ENCODE results near the gene TP53INP2.
A peak's percentile ranks its signal among the peaks of the same experiment; 100 is the strongest.

TP53INP2 gene

GRCh38 chr20:34747479-34747878 lies 43.3 kb downstream of the TP53INP2 start:
- Histone ChIP-seq H3K4me3 (replicated peaks; ENCODE audit: low read depth, low read length) (no peak overlapping the region), H3K36me3 (ENCODE audit: control insufficient read depth, insufficient read depth, low read length) (peaks cover 18% of the 10 kb centered on the region)
- no peak for TF ChIP-seq CTCF (IDR thresholded peaks at IDR 0.05; ENCODE audit: insufficient read depth, low read length, poor library complexity, severe bottlenecking)

GRCh38 chr20:34748709-34749108 lies 44.6 kb downstream of the TP53INP2 start:
- H3K36me3 ChIP-seq (ENCODE audit: control insufficient read depth, insufficient read depth, low read length) = peaks cover 12% of the 10 kb centered on the region
- TF ChIP-seq CTCF (IDR thresholded peaks at IDR 0.05; ENCODE audit: insufficient read depth, low read length, poor library complexity, severe bottlenecking) = no peak
- DNase-seq (ENCODE audit: extremely low read depth, insufficient read length) = no peak

More at GRCh38 chr20:34747479-34747878, 43.3 kb downstream of the TP53INP2 start:
- peak; percentile 16 for DNase-seq (ENCODE audit: extremely low read depth, insufficient read length)
- no peaks in the 10 kb centered on the region for H3K27me3 ChIP-seq (replicated peaks; ENCODE audit: control insufficient read depth, insufficient read depth, low read length)

GRCh38 chr20:34750484-34750883 lies 46.3 kb downstream of the TP53INP2 start:
- Histone ChIP-seq H3K4me3 (replicated peaks; ENCODE audit: low read depth, low read length) (no peak overlapping the region), H3K27me3 (replicated peaks; ENCODE audit: control insufficient read depth, insufficient read depth, low read length) (no peaks in the 10 kb centered on the region), H3K36me3 (ENCODE audit: control insufficient read depth, insufficient read depth, low read length) (peaks cover 10% of the 10 kb centered on the region)
- no peak for DNase-seq (ENCODE audit: extremely low read depth, insufficient read length)
- no peak for TF ChIP-seq CTCF (IDR thresholded peaks at IDR 0.05; ENCODE audit: insufficient read depth, low read length, poor library complexity, severe bottlenecking)

More at GRCh38 chr20:34748709-34749108, 44.6 kb downstream of the TP53INP2 start:
- no peaks in the 10 kb centered on the region for H3K27me3 ChIP-seq (replicated peaks; ENCODE audit: control insufficient read depth, insufficient read depth, low read length)
- H3K4me3 ChIP-seq (replicated peaks; ENCODE audit: low read depth, low read length) = no peak overlapping the region

GRCh38 chr20:34751453-34751852 lies 47.3 kb downstream of the TP53INP2 start:
- no peak overlapping the region for H3K4me3 ChIP-seq (replicated peaks; ENCODE audit: low read depth, low read length)
- TF ChIP-seq CTCF (IDR thresholded peaks at IDR 0.05; ENCODE audit: insufficient read depth, low read length, poor library complexity, severe bottlenecking) = no peak
- peaks cover 10% of the 10 kb centered on the region for H3K36me3 ChIP-seq (ENCODE audit: control insufficient read depth, insufficient read depth, low read length)
- H3K27me3 ChIP-seq (replicated peaks; ENCODE audit: control insufficient read depth, insufficient read depth, low read length) = no peaks in the 10 kb centered on the region
- DNase-seq (ENCODE audit: extremely low read depth, insufficient read length) = no peak

- H3K36me3 ChIP-seq (ENCODE audit: control insufficient read depth, insufficient read depth, low read length) = peaks cover 15% of the 10 kb centered on the region
- peak; percentile 15 for TF ChIP-seq CTCF (IDR thresholded peaks at IDR 0.05; ENCODE audit: insufficient read depth, low read length, poor library complexity, severe bottlenecking)
- no peak overlapping the region for H3K4me3 ChIP-seq (replicated peaks; ENCODE audit: low read depth, low read length)
- H3K27me3 ChIP-seq (replicated peaks; ENCODE audit: control insufficient read depth, insufficient read depth, low read length) = no peaks in the 10 kb centered on the region
- no peak for DNase-seq (ENCODE audit: extremely low read depth, insufficient read length)
Observed at GRCh38 chr20:34753706-34754461, 49.7 kb downstream of the TP53INP2 start.

All from GM06990 (cell line).